SK-N-MC (cell line): ENCODE measurements around the gene TPX2.

Experiments
- EZH2 ChIP-seq: fragments of 200-600 bp; sonication (generic); IDR thresholded peaks from one replicate; pipeline ENCODE4 v1.6.1; 2017; ENCODE audit warnings: antibody characterized with exemption
- POLR2AphosphoS5 ChIP-seq: IDR thresholded peaks from 2 replicates; pipeline ENCODE4 v1.6.1; 2012; ENCODE audit warnings: mild to moderate bottlenecking, low read depth, low read length, borderline replicate concordance

DNA sequence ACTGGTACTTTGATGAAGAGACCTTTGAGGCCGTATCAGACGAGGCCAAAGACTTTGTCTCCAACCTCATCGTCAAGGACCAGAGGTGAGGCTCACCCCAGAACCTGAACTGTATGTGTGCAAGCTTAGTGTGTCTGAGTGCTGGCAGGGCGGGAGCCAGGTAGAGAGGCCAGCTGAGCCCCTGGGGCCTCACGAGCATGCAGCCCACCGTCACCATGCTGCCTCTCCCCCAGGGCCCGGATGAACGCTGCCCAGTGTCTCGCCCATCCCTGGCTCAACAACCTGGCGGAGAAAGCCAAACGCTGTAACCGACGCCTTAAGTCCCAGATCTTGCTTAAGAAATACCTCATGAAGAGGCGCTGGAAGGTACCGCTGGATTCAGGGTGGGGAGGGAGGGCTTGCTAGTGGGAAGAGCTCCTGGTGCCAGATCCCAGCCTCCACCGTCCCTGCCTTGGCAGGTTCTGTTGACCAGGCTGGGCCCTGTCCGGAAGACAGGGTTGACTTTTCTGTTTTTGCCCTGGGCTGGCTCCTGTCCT is 92.7 kb downstream of the TPX2 start:
- TF ChIP-seq EZH2: no peak
- no peak for TF ChIP-seq POLR2AphosphoS5
